H1 (cell line): ENCODE measurements around the gene RGS8. TPM values are rescaled to one million over a fixed set of nuclear protein-coding genes. Genes with fewer than 3 reads are reported as not detected.

Experiments
- CTCF ChIA-PET: fragments of 300-600 bp; sonication (Branson Sonifier 250); formaldehyde crosslinking; loops from one replicate; lab custom pipeline; 2021; ENCODE audit not compliant: partially characterized antibody; lab: Charles Lee
- POLR2A ChIA-PET: fragments of 300-600 bp; sonication (Branson Sonifier 250); formaldehyde crosslinking; loops from one replicate; lab custom pipeline; 2021; ENCODE audit warnings: inconsistent platforms; ENCODE audit not compliant: partially characterized antibody; lab: Charles Lee
- DNase-seq, 2 experiments: peaks; one replicate each; pipeline versions ENCODE4 v3.0.0 to v3.0.0-alpha.2; 2010 to 2022; ENCODE audit warnings: low spot score in 2 of 2, low read depth in 1 of 2, mixed read lengths in 1 of 2
- FAIRE-seq: peaks from 2 replicates; lab custom pipeline; 2011; peaks lifted over from hg19 to GRCh38; lab: Jason Lieb, UNC
- H2AFZ ChIP-seq: 2 replicates; pipeline ENCODE4 v1.8.1; 2012; ENCODE audit warnings: low read length, inconsistent platforms
- H2AK5ac ChIP-seq: 2 replicates; pipeline ENCODE4 v1.6.1; 2013; ENCODE audit warnings: low read depth, low read length
- H2BK120ac ChIP-seq: replicated peaks from 2 replicates; pipeline ENCODE3; 2013; ENCODE audit warnings: low read depth, low read length, inconsistent platforms
- H2BK12ac ChIP-seq: 2 replicates; pipeline ENCODE4 v1.6.1; 2013; ENCODE audit warnings: low read depth, low read length
- H2BK15ac ChIP-seq: 2 replicates; pipeline ENCODE4 v1.6.1; 2013; ENCODE audit warnings: low read length
- H2BK20ac ChIP-seq: 2 replicates; pipeline ENCODE4 v1.6.1; 2013; ENCODE audit warnings: low read length
- H2BK5ac ChIP-seq: 2 replicates; pipeline ENCODE4 v1.6.1; 2013; ENCODE audit warnings: low read depth, low read length
- H3K14ac ChIP-seq: 2 replicates; pipeline ENCODE4 v1.6.1; 2013; ENCODE audit warnings: inconsistent platforms; ENCODE audit not compliant: insufficient read length
- H3K18ac ChIP-seq: 2 replicates; pipeline ENCODE4 v1.6.1; 2013; ENCODE audit warnings: low read length; ENCODE audit errors: extremely low read depth
- H3K23ac ChIP-seq: 2 replicates; pipeline ENCODE4 v1.6.1; 2013; ENCODE audit warnings: inconsistent platforms; ENCODE audit not compliant: insufficient read length
- H3K23me2 ChIP-seq: 2 replicates; pipeline ENCODE4 v1.6.1; 2013; ENCODE audit warnings: low read depth, low read length
- H3K27ac ChIP-seq: 2 replicates; pipeline ENCODE4 v1.6.1; 2011; ENCODE audit warnings: low read depth, low read length, inconsistent platforms
- H3K27me3 ChIP-seq, 4 experiments: replicated peaks in 1 of 4; 1 replicate in 1 of 4; 2 replicates in 3 of 4; pipeline versions ENCODE4 v1.6.1 to v1.8.1; 2011 to 2013; ENCODE audit warnings: low read length in 3 of 4, mild to moderate bottlenecking in 3 of 4, inconsistent platforms in 2 of 4, mixed read lengths in 2 of 4, moderate library complexity in 1 of 4; ENCODE audit not compliant: control insufficient read depth in 3 of 4, insufficient read depth in 3 of 4; ENCODE audit errors: extremely low read depth in 1 of 4
- H3K36me3 ChIP-seq, 4 experiments: 2 replicates each; pipeline versions ENCODE4 v1.6.1 to v1.8.1; 2011 to 2013; ENCODE audit warnings: mild to moderate bottlenecking in 4 of 4, low read length in 3 of 4, moderate library complexity in 2 of 4, control low read depth in 1 of 4, inconsistent platforms in 1 of 4; ENCODE audit not compliant: insufficient read depth in 4 of 4, control insufficient read depth in 2 of 4
- H3K4ac ChIP-seq: replicated peaks from 2 replicates; pipeline ENCODE3; 2013; ENCODE audit warnings: low read length, low read depth, mixed read lengths, inconsistent platforms; ENCODE audit not compliant: insufficient read length
- H3K4me1 ChIP-seq, 4 experiments: replicated peaks in 1 of 4; 1 replicate in 1 of 4; 2 replicates in 3 of 4; pipeline versions ENCODE4 v1.6.1 to v1.8.1; 2011 to 2013; ENCODE audit warnings: low read length in 3 of 4, inconsistent platforms in 2 of 4, mixed read lengths in 1 of 4; ENCODE audit not compliant: insufficient read depth in 4 of 4, control insufficient read depth in 3 of 4
- H3K4me2 ChIP-seq, 2 experiments: 2 replicates each; pipeline versions ENCODE4 v1.6.1 to v1.8.1; 2011 to 2013; ENCODE audit warnings: low read depth in 2 of 2, low read length in 2 of 2, control low read depth in 1 of 2, inconsistent platforms in 1 of 2, mild to moderate bottlenecking in 1 of 2; ENCODE audit not compliant: insufficient read depth in 1 of 2
- H3K4me3 ChIP-seq, 4 experiments: fragments of 200-600, 300-600 bp in 1 of 4; sonication (generic), shearing (Covaris generic), sonication (Bioruptor Twin) in 1 of 4; 2 replicates each; pipeline versions ENCODE4 v1.5.1 to v1.8.1; 2011 to 2016; ENCODE audit warnings: low read length in 4 of 4, low read depth in 3 of 4, control low read depth in 2 of 4, inconsistent platforms in 2 of 4, mild to moderate bottlenecking in 2 of 4, mixed read lengths in 1 of 4, moderate library complexity in 1 of 4; ENCODE audit not compliant: insufficient read depth in 2 of 4; ENCODE audit errors: extremely low read depth in 1 of 4
- H3K56ac ChIP-seq: replicated peaks from 2 replicates; pipeline ENCODE3; 2013; ENCODE audit warnings: low read depth, mild to moderate bottlenecking, mixed read lengths, low read length, inconsistent platforms; ENCODE audit not compliant: insufficient read length
- H3K79me1 ChIP-seq: 2 replicates; pipeline ENCODE4 v1.6.1; 2013; ENCODE audit warnings: low read depth, low read length, control low read depth
- H3K79me2 ChIP-seq, 2 experiments: 2 replicates each; pipeline versions ENCODE4 v1.6.1 to v1.8.1; 2012 to 2013; ENCODE audit warnings: low read length in 2 of 2, mild to moderate bottlenecking in 2 of 2, inconsistent platforms in 1 of 2; ENCODE audit not compliant: insufficient read depth in 2 of 2, control insufficient read depth in 1 of 2
- H3K9ac ChIP-seq, 4 experiments: replicated peaks in 1 of 4; 1 replicate in 1 of 4; 2 replicates in 3 of 4; pipeline versions ENCODE4 v1.6.1 to v1.8.1; 2011 to 2013; ENCODE audit warnings: low read depth in 3 of 4, low read length in 3 of 4, control low read depth in 2 of 4, mild to moderate bottlenecking in 2 of 4, moderate library complexity in 2 of 4, inconsistent platforms in 1 of 4; ENCODE audit errors: extremely low read depth in 1 of 4
- H3K9me3 ChIP-seq, 2 experiments: 2 replicates each; pipeline versions ENCODE4 v1.6.1 to v1.8.1; 2012 to 2013; ENCODE audit warnings: mild to moderate bottlenecking in 2 of 2, moderate library complexity in 2 of 2, control low read depth in 1 of 2, inconsistent platforms in 1 of 2, low read depth in 1 of 2, low read length in 1 of 2, mixed read lengths in 1 of 2; ENCODE audit not compliant: insufficient read depth in 2 of 2
- H4K20me1 ChIP-seq, 2 experiments: replicated peaks in 1 of 2; 2 replicates each; pipeline versions ENCODE3 to v1.8.1; 2011 to 2013; ENCODE audit warnings: inconsistent platforms in 2 of 2, low read length in 2 of 2, mild to moderate bottlenecking in 1 of 2; ENCODE audit not compliant: insufficient read depth in 2 of 2, control insufficient read depth in 1 of 2
- H4K5ac ChIP-seq: 2 replicates; pipeline ENCODE4 v1.6.1; 2013; ENCODE audit warnings: low read length, low read depth, mixed read lengths, inconsistent platforms; ENCODE audit not compliant: insufficient read length
- H4K8ac ChIP-seq: 2 replicates; pipeline ENCODE4 v1.8.0; 2013; ENCODE audit warnings: mild to moderate bottlenecking, moderate library complexity, low read length, inconsistent platforms; ENCODE audit not compliant: insufficient read depth; ENCODE audit errors: extremely low read depth
- H4K91ac ChIP-seq: replicated peaks from 2 replicates; pipeline ENCODE3; 2013; ENCODE audit warnings: low read length, mixed read lengths, inconsistent platforms; ENCODE audit not compliant: insufficient read length
- BRCA1 ChIP-seq: IDR thresholded peaks from 2 replicates; pipeline ENCODE4 v1.6.1; 2012; ENCODE audit warnings: low read depth, low read length, improper control_type of control experiment
- CBX8 ChIP-seq: fragments of 300-800, 300-1000 bp; sonication (generic); IDR thresholded peaks from 2 replicates; pipeline ENCODE4 v1.7.1; 2016; ENCODE audit warnings: low read depth, low read length, borderline replicate concordance
- CHD1 ChIP-seq: IDR thresholded peaks from 2 replicates; pipeline ENCODE4 v1.6.1; 2012; ENCODE audit warnings: low read depth, low read length, improper control_type of control experiment
- CTBP2 ChIP-seq: IDR thresholded peaks from 2 replicates; pipeline ENCODE4 v1.7.0; 2011; ENCODE audit warnings: borderline replicate concordance, mild to moderate bottlenecking, moderate library complexity, mixed read lengths, low read length; ENCODE audit not compliant: insufficient read depth, insufficient read length
- GTF2F1 ChIP-seq: IDR thresholded peaks from 2 replicates; pipeline ENCODE4 v1.6.1; 2012; ENCODE audit warnings: low read depth, low read length, improper control_type of control experiment, borderline replicate concordance
- HDAC6 ChIP-seq: IDR thresholded peaks from one replicate; pipeline ENCODE4 v1.7.1; 2012; ENCODE audit warnings: low read depth, mild to moderate bottlenecking, inconsistent platforms, low read length, moderate library complexity
- RNF2 ChIP-seq: fragments of 200-900, 300-1000 bp; sonication (generic); IDR thresholded peaks from 2 replicates; pipeline ENCODE4 v1.7.1; 2016; ENCODE audit warnings: borderline replicate concordance, low read depth, mild to moderate bottlenecking, antibody characterized with exemption, low read length; ENCODE audit not compliant: poor library complexity, severe bottlenecking; ENCODE audit errors: missing control alignments
- RXRA ChIP-seq: IDR thresholded peaks from 2 replicates; pipeline ENCODE4 v1.6.1; 2011; ENCODE audit warnings: low read depth, mild to moderate bottlenecking, low read length, moderate library complexity; ENCODE audit not compliant: insufficient read depth
- SAP30 ChIP-seq: fragments of 300-600 bp; sonication (generic); IDR thresholded peaks from 2 replicates; pipeline ENCODE4 v1.7.1; 2012; ENCODE audit warnings: low read length, moderate library complexity, mild to moderate bottlenecking, inconsistent platforms; ENCODE audit not compliant: insufficient read depth, insufficient replicate concordance
- SRF ChIP-seq: IDR thresholded peaks from 2 replicates; pipeline ENCODE4 v1.6.1; 2011; ENCODE audit warnings: mild to moderate bottlenecking, low read depth, low read length, moderate library complexity
- SUZ12 ChIP-seq: fragments of 200-600 bp; sonication (generic); IDR thresholded peaks from 2 replicates; pipeline ENCODE4 v1.6.1; 2012; ENCODE audit warnings: mild to moderate bottlenecking, inconsistent platforms, low read length, moderate library complexity, mixed read lengths
- TEAD4 ChIP-seq: IDR thresholded peaks from 2 replicates; pipeline ENCODE4 v1.6.1; 2012; ENCODE audit warnings: low read depth, low read length, inconsistent platforms, mixed read lengths
- WGBS, 2 experiments: shearing (Covaris generic) in 1 of 2; methylation state at CpG; one replicate each; pipeline versions ENCODE4 v1.1.6 to v1.1.7; 2013 to 2015; ENCODE audit warnings: low lambda C conversion rate in 2 of 2, mixed read lengths in 2 of 2, inconsistent platforms in 1 of 2, low coverage in 1 of 2, missing lambda C conversion rate in 1 of 2; ENCODE audit not compliant: insufficient replicate concordance in 2 of 2, insufficient coverage in 1 of 2, insufficient read length in 1 of 2; ENCODE audit errors: extremely low coverage in 1 of 2, missing lambda C conversion rate in 1 of 2; 5-methylcytosine and 5-hydroxymethylcytosine counted together
- polyA plus RNA-seq, 7 experiments: library from polyadenylated mRNA; depleted of rRNA in 3 of 7; stranded (reverse) in 5 of 7; unstranded in 2 of 7; fragments of >200 nt in 5 of 7; fragments of 200-250 nt in 2 of 7; gene quantifications; 1 replicate in 5 of 7; 2 replicates in 1 of 7; 4 replicates in 1 of 7; pipeline versions ENCODE4 v1.2.1 to v1.2.3, GENCODE V29; 2011 to 2013; ENCODE audit warnings: missing spikeins in 2 of 7, mixed read lengths in 2 of 7
- total RNA-seq: library from RNA; stranded (reverse); fragmentation: NEBNext Ultra II Directional; extraction: Animal tissue kit (Norgen Biotek cat#: 25700); gene quantifications from 2 replicates; pipeline ENCODE4 v1.2.1, GENCODE V29; 2021

RGS8 gene
- total and polyA plus RNA-seq, 2 of the 8 experiments (the other 6 are each of a cell fraction or from before 2014, with no cell fraction given) = 0.13 to 0.23 TPM

DNA sequence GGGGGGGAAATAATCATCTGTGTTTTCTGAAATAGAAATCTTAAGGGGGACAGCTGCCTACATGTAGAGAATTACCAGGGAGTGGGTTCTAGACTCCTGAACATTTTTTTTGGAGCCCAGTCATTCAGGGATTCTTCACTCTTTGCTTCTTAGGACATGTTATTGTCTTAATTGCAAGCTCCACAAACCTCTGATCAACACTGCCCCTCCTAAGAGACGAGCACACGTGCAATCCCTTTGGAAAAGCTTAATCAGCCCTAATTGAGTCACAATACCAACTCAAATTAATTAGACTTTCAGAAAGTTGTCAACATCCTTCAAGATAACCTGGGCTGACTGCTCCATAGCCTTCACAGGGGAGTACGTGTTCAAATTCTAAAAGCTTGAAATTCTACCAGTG, 21.4 kb downstream of the RGS8 start:
- no peak overlapping the region for H2BK12ac ChIP-seq
- no peaks in the 10 kb centered on the region for H3K79me1 ChIP-seq
- no peak overlapping the region for H2AK5ac ChIP-seq
- H3K56ac ChIP-seq = no peak overlapping the region
- H3K4me1 ChIP-seq = peaks cover 5 to 22% (median 18%) of the 10 kb centered on the region in 4 experiments; a peak in 6 of 7 replicates
- no peak overlapping the region for H2BK120ac ChIP-seq
- H3K27me3 ChIP-seq = peaks cover 0 to 3% (median 0%) of the 10 kb centered on the region in 4 experiments; a peak in 2 of 7 replicates
- H3K18ac ChIP-seq = no peak overlapping the region
- no peak for FAIRE-seq
- H2BK15ac ChIP-seq = no peak overlapping the region
- no peak overlapping the region for H3K4ac ChIP-seq
- CTCF ChIA-PET = interaction anchor here (0.5 to 9.7 kb wide), 14 partner anchors 10 to 1103 kb away, joined by 3 to 89 read pairs (median 4); no protein-coding TSS in a partner anchor
- H2BK20ac ChIP-seq = no peak overlapping the region
- H3K4me2 ChIP-seq = peak overlapping the region; percentile 57 to 71
- WGBS, 2 experiments = 70% methylated on average over 3 of the region's 3 CpGs; no CpG with 5 or more reads in 1 of the 2 experiments
- no peak overlapping the region; the same call in 1 of the 2 replicates for H3K27ac ChIP-seq
- H4K8ac ChIP-seq = no peak overlapping the region
- no peaks in the 10 kb centered on the region for H4K20me1 ChIP-seq
- H4K91ac ChIP-seq = no peak overlapping the region
- H3K14ac ChIP-seq = no peak overlapping the region
- no peak for DNase-seq
- POLR2A ChIA-PET = interaction anchor here (1.2 to 3.3 kb wide), 4 partner anchors 20 to 60 kb away, joined by 3 to 21 read pairs (median 11); no protein-coding TSS in a partner anchor
- H3K9me3 ChIP-seq = no peaks in the 10 kb centered on the region
- H3K36me3 ChIP-seq = no peaks in the 10 kb centered on the region
- H3K23ac ChIP-seq = no peak overlapping the region
- no peak overlapping the region for H4K5ac ChIP-seq
- no peak overlapping the region for H2AFZ ChIP-seq
- H2BK5ac ChIP-seq = no peak overlapping the region
- H3K23me2 ChIP-seq = no peaks in the 10 kb centered on the region; the same call in 1 of the 2 replicates
- peak overlapping the region in 1 of 4 experiments; percentile 35; a peak in 2 of 8 replicates for H3K4me3 ChIP-seq
- no peaks in the 10 kb centered on the region for H3K79me2 ChIP-seq
- H3K9ac ChIP-seq = no peak overlapping the region
- no peak for TF ChIP-seq BRCA1
- no peak for TF ChIP-seq CTBP2
- TF ChIP-seq GTF2F1 = no peak
- TF ChIP-seq RXRA = no peak
- TF ChIP-seq CHD1 = no peak
- no peak for TF ChIP-seq CBX8
- TF ChIP-seq HDAC6 = no peak
- TF ChIP-seq RNF2 = no peak
- no peak for TF ChIP-seq TEAD4
- TF ChIP-seq SUZ12 = no peak
- no peak for TF ChIP-seq SRF
- TF ChIP-seq SAP30 = no peak
